HepG2 (cell line): ENCODE results near the gene XXYLT1. TPM values are rescaled to one million over a fixed set of nuclear protein-coding genes. Genes with fewer than 3 reads are reported as not detected.

ENCODE experiments used
- KIAA2018 ChIP-seq: sonication (generic); formaldehyde crosslinking; IDR thresholded peaks from 2 replicates; pipeline ENCODE4 v1.5.0; 2020; ENCODE audit warnings: mild to moderate bottlenecking, missing genetic modification reagents, borderline replicate concordance
- PAWR ChIP-seq: sonication (generic); formaldehyde crosslinking; IDR thresholded peaks from 2 replicates; pipeline ENCODE4 v1.4.0; 2020; ENCODE audit warnings: missing genetic modification reagents, mild to moderate bottlenecking, borderline replicate concordance
- SCMH1 ChIP-seq: sonication (generic); formaldehyde crosslinking; IDR thresholded peaks from 2 replicates; pipeline ENCODE4 v1.9.0; 2021; ENCODE audit warnings: missing genetic modification reagents, mild to moderate bottlenecking, borderline replicate concordance
- SKIL ChIP-seq: sonication (generic); formaldehyde crosslinking; IDR thresholded peaks from 2 replicates; pipeline ENCODE4 v1.8.0; 2022; ENCODE audit warnings: missing genetic modification reagents, mild to moderate bottlenecking, moderate library complexity, borderline replicate concordance
- ZBTB1 ChIP-seq: sonication (generic); formaldehyde crosslinking; IDR thresholded peaks from 2 replicates; pipeline ENCODE4 v1.4.0; 2020; ENCODE audit warnings: missing genetic modification reagents, borderline replicate concordance
- ZFAT ChIP-seq: sonication (generic); formaldehyde crosslinking; conservative IDR thresholded peaks from 2 replicates; pipeline ENCODE4 v1.8.1; 2023; ENCODE audit warnings: missing genetic modification reagents, inconsistent platforms
- ZNF207 ChIP-seq: fragments of 450-650 bp; IDR thresholded peaks from 2 replicates; pipeline ENCODE4 v1.6.1; 2016; ENCODE audit warnings: antibody characterized with exemption, borderline replicate concordance
- ZNF558 ChIP-seq: sonication (generic); formaldehyde crosslinking; IDR thresholded peaks from 2 replicates; pipeline ENCODE4 v1.9.0; 2022; ENCODE audit warnings: mild to moderate bottlenecking, missing genetic modification reagents, borderline replicate concordance
- ZNF597 ChIP-seq: sonication (generic); formaldehyde crosslinking; IDR thresholded peaks from 2 replicates; pipeline ENCODE4 v1.5.0; 2020; ENCODE audit warnings: missing genetic modification reagents
- polyA plus RNA-seq, 8 experiments: library from polyadenylated mRNA; depleted of rRNA in 3 of 8; stranded (reverse) in 7 of 8; unstranded in 1 of 8; fragments of >200 nt; fragmentation: Illumina TruSeq in 4 of 8; extraction: Trizol in 4 of 8; gene quantifications; 2 replicates each; pipeline versions ENCODE4 v1.2.1 to v1.2.3, GENCODE V29; 2011 to 2016; ENCODE audit warnings: low read depth in 4 of 8, missing spikeins in 1 of 8, mixed read lengths in 1 of 8; ENCODE audit not compliant: insufficient read depth in 1 of 8
- total RNA-seq, 5 experiments: library from RNA; depleted of rRNA; stranded (reverse); fragments of >200 nt; fragmentation: Illumina TruSeq; extraction: Trizol; gene quantifications; 2 replicates each; pipeline ENCODE4 v1.2.3, GENCODE V29; 2016; ENCODE audit warnings: low read depth in 1 of 5
- TF ChIP-seq, protein P1 (sequence below): sonication (generic); formaldehyde crosslinking; IDR thresholded peaks from 2 replicates; pipeline ENCODE4 v1.9.0; 2021; ENCODE audit warnings: missing genetic modification reagents, mild to moderate bottlenecking, borderline replicate concordance
- TF ChIP-seq, protein P2 (sequence below): sonication (generic); formaldehyde crosslinking; IDR thresholded peaks from 2 replicates; pipeline ENCODE4 v1.4.0; 2020; ENCODE audit warnings: missing genetic modification reagents

Gene XXYLT1
- total and polyA plus RNA-seq, 2 of the 13 experiments (the other 11 are each of a cell fraction or from before 2014, with no cell fraction given): 17.7 to 19.0 TPM

DNA sequence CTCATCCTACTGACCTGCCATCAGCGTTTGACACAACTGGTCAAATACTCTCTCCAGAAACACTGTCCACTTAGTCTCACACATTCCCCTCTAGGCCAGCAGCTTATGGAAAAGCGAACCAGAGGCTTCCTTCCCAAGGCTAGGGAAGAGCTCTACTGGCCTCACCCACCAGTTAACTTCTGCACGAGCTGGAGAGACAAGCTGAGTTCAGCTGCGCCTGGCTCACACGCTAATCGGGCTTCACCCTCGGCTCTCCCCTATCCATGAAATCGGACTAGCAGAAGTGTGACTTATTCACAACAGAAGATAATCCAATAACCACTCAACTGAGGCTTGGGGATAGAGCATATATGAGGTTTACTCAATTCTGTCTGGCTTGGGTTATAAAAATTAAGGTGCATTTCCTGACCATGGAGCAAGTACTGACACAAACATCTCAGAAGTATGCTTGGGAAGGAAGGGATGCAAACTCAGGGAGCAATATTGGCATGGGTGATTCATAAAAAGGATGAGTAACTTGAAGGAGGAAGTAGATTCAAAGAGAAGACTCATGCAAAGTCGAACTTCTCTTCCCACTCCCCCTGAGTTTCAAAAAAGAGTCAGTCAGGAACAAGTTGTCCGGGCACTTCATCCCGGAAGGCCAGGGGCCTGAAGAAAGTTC, 73.1 kb downstream of the XXYLT1 start (continued):
- TF ChIP-seq ZBTB1 (CRISPR knock-in tag) (no peak), SKIL (CRISPR knock-in tag) (no peak), ZNF597 (no peak), ZFAT (CRISPR knock-in tag) (no peak), PAWR (CRISPR knock-in tag) (no peak), KIAA2018 (CRISPR knock-in tag) (no peak), ZNF558 (CRISPR knock-in tag) (no peak), SCMH1 (no peak), ZNF207 (no peak)
- TF ChIP-seq, protein P1, sequence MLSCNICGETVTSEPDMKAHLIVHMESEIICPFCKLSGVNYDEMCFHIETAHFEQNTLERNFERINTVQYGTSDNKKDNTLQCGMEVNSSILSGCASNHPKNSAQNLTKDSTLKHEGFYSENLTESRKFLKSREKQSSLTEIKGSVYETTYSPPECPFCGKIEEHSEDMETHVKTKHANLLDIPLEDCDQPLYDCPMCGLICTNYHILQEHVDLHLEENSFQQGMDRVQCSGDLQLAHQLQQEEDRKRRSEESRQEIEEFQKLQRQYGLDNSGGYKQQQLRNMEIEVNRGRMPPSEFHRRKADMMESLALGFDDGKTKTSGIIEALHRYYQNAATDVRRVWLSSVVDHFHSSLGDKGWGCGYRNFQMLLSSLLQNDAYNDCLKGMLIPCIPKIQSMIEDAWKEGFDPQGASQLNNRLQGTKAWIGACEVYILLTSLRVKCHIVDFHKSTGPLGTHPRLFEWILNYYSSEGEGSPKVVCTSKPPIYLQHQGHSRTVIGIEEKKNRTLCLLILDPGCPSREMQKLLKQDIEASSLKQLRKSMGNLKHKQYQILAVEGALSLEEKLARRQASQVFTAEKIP: no peak
- TF ChIP-seq, protein P2, sequence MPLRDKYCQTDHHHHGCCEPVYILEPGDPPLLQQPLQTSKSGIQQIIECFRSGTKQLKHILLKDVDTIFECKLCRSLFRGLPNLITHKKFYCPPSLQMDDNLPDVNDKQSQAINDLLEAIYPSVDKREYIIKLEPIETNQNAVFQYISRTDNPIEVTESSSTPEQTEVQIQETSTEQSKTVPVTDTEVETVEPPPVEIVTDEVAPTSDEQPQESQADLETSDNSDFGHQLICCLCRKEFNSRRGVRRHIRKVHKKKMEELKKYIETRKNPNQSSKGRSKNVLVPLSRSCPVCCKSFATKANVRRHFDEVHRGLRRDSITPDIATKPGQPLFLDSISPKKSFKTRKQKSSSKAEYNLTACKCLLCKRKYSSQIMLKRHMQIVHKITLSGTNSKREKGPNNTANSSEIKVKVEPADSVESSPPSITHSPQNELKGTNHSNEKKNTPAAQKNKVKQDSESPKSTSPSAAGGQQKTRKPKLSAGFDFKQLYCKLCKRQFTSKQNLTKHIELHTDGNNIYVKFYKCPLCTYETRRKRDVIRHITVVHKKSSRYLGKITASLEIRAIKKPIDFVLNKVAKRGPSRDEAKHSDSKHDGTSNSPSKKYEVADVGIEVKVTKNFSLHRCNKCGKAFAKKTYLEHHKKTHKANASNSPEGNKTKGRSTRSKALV (CRISPR knock-in tag): no peak
